HuH-7.5 (cell line): Measurements from ENCODE around the gene PRPF19.
A peak's percentile ranks its signal among the peaks of the same experiment; 100 is the strongest.

ENCODE experiments used
- DNase-seq: peaks from one replicate; pipeline ENCODE4 v3.0.0; 2011; ENCODE audit warnings: low spot score

PRPF19 gene

DNA sequence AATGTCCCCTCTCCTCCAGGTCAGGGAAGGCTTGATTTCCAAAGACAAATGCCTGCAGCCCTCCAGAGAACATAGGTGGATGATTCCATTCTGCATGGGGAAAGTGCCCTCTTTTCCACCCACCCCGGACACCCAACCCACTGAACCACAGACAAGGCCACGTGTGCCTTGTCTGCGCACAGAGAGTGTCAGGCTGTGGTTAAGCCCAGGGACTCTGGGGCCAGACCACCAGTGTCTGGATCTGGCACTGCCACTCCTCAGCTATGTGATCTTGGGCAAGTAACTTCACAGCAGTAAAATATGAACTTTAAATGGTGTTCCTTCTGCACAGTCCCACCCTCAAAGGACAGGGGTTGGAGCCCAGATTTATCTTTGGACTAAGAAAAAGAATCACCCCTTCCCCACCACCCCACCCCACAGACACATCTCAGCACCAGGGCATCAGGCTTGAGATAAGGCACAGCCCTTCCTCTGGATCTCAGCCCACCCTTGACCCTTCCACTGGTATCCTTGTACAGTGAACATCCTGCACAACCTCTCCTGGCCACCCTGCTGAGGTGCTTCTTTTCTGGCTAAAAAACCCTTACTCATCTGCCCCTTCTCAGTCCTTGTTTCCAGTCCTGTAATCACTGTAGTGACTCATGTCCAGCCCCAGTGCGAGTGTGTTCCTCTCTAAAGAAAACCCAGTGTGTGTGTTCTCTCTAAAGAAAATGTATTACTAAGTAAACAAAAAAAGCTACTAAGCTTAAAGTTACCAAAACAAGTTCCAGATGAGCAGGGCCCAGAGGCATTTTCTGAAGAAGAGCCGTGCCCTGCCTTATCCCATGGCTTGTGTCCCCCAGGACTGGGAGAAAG, 48.8 kb downstream of the PRPF19 start:
- DNase-seq: no peak

DNA sequence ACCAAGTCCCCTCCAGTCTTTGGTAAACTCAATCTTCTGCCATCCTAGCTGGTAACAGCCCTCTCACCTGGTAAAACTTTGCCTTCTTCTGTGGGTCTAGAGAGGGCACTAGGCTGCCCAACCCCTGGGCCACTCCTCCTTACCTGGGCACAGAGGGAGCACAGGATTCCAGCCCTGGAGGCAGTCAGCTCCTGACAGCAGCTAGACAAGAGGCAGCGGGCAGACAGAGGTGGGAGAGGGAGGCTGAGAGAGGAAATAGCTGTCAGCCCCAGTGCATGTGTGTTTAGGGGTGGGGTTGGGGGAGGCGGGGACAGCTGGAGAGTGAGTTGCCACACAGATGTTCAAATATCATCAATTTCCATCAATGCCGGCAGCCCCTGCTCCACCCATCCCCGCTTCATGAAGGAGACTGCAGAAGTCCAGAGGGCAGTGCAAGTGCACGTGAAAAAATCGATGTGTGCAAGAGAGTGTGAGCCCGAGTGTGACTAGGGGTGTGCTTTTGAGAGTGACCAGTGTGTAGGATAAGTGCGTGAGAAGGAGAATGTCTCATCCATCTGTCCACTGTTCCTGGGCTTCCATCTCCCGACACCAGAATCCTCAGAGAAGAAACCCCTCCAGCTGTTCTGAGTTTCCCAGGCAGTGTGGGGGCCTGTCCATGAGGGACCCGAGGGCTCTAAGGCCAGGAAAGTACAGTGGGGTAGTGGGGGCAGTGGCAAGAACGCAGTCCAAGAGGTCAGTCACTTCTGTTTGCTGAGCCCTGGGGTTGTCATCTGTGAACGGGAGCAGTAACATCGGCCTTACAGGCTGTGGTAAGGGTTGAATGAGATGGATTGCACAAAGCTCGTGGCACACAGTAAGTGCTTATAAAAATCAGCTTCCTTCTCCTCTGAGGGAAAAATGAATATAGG, 50.4 kb downstream of the PRPF19 start, which contains the start of gene PTGDR2:
TSS of gene PTGDR2 (minus strand) at position 225 of the 908 bp plus-strand sequence. CDS start 2,228 bp downstream, outside the sequence.
- DNase-seq: peak; percentile 97

DNA sequence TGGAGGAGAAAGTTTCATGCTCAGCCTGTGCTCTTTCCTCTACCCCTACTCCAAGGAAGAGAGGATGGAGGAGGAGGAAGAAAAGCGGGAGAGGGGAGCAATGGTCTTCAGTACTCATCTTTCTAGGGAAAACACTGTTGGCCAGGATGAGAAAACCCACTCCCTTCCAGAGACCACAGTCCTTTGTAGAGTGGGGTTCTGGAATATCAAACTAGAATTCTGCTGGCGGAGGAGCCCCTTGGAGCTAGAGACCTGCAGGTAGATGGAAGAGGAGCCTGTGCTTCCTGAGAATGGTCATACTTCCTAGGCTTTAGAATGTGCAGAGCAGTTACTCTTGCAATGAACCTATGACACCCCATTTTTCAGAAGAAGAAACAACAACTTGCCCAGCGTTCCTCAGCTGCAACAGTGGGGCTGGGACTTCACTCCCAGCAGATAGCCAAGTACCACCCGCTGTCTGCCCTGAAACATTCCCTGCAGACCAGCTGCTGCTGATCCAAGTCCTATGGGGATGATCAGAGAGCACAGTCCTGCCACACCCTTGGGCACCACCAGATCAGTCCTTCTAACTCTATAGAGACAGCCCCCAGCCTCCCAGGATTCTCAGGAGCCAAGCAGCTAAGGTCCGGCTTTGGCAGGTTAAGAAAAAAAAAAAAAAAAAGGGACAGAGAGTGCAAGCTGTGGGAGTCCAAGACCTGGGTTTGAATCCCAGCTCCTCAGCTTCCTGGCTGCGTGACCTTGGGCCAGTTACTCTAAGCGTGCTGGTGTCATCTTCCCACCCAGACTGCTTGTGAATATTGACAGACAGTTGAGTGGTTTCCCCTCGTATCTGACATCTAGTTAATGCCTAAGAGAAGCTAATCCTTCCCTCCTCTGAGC, 51.3 kb downstream of the PRPF19 start:
- DNase-seq: peak; percentile 71

DNA sequence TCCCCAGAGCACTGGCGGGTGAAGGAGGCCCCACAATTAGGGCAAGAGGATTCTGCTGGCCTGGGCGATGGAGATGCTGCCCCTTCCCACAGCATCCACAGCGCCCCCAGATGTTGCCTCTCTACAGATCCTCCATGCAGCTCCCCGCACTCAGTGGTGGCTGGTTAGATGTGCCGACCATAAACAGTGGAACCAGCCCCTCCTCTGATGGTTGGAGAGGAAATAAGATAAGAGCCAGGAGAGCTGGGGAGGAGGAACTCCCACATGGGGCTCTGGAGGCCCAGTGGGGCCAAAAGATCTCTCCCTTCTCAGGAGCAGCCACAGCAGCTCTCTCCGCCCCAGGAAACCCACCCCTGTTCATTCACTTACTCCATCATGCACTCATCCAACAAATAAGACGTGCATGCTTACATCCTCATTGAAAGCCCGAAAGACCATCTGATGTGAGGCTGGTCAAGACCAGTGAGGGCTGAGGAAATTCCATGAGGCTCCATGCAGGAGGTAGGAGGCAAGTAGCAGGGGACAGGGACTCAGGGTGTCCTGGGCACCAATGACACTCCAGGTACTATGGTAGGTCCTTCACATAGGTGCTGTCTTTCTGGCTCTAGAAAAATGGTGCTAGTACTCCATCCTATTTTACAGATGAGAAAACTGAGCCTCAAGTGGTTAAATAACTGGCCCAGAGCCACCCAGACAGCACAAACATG, 52.1 kb downstream of the PRPF19 start:
- no peak for DNase-seq

DNA sequence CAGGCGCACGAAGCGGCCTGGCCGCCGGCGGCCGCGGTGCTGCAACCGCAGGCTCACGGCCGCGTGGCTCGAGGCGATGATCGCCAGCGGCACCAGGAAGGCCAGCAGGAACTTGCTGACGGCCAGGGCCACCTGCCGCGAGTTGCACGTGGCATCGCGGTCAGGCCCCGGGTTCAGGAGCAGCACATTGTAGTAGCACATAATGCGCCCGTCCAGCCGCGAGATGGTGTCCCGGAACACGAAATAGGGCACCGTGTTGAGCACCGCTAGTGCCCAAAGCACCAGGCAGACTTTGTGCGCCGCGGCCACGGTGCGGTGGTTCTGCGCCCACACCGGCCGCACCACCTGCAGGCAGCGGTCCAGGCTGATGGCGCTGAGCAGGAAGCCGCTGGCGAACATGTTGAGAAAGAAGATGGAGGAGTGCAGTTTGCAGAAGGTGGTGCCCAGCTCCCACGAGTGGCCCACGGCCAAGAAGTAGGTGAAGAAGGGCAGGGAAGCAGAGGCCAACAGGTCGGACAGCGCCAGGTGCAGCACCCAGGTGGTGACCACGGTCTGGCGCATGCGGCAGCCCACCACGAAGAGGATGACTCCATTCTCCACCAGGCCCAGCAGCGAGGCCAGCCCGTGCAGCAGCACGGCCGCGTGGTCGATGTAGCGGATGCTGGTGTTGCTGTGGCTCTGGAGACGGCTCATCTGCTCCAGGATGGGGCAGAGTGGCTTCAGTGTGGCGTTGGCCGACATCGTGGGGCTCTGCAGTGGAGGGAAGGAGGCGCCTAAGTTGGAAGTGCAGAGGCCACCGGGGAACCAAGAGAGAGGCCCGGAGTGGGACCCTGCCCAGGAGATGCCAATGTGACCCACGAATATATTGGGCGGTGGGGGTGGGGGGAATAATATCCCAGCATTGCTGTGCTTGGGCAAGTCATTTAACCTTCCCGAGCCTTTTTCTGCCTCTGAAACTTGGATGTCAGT, 53.1 kb downstream of the PRPF19 start:
- DNase-seq: no peak

DNA sequence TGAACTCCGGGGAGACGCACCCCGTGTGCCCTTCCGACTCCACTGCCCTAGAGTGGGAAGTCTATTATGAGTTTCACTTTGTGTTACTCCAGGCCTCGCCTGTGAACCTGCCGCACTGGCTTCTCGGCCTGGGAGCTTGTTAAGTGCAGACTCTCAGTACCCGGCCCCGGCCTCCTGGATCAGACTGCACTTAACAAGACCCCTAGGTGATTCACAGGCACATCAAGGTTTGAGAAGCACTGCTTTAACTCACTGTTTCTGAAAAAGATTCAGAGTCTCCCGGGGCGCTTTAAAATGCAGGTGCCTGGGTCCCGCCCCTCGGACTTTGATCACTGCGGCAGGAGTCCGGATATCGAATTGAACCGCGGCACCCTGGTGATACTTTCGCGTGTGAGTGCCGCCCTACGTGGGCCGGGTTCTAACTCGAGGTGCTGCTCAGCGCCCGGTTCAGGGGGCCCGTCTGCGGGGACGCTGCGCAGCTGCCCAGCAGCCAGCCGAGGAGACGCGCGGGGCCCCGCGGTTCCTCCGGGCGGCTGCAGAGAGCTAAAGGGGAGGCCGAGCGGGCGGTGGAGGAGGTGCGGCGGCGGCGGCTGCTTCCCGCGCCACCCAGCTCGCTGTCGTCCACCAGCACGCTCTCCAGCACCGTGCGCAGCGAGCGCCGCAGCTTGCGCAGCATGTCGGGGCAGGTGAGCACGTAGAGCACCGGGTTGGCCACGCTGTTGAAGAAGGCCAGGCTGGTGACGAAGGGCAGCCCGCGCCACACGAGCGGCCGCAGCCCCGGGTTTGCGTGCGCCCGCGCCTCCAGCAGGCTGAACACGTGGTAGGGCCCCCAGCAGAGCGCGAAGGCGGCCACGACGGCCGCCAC, 54.0 kb downstream of the PRPF19 start:
- DNase-seq: peak; percentile 100

DNA sequence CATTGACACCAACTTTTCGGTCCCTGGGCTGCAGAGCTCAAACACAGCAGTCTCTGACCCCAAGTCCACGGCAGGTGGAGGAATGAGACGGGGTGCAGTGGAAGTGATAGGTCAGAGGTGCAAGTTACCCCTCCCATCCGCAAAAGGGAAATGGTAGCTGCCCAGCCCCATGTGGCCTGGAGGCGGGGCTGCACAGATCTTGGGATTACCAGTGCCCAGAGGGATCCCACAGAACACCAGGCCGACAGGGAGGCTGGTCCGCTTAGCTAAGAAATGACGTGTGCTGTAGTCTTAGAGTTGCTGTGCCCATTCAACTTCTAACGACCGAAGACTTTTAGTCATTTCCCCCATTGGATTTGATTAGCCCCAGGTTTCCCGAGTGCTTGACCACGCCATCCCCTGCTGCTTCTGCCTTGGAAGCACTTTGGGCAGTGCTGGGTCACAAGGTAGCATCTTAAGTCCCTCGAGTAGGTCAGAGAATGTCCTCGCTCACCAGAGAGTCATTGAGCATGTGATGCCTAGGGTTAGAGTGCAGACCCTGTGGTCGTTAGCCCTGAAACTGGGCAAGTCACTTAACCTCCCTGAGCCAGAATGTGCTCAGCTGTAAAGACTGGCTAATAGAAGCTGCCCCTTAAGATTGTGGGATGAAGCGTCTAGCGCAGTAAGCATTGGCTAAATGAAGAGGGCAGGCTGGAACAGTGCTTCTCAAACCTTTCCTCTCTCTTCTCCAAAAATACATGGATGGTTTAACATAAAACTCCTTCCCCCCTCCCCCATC, 54.9 kb downstream of the PRPF19 start:
- peak; percentile 71 for DNase-seq

DNA sequence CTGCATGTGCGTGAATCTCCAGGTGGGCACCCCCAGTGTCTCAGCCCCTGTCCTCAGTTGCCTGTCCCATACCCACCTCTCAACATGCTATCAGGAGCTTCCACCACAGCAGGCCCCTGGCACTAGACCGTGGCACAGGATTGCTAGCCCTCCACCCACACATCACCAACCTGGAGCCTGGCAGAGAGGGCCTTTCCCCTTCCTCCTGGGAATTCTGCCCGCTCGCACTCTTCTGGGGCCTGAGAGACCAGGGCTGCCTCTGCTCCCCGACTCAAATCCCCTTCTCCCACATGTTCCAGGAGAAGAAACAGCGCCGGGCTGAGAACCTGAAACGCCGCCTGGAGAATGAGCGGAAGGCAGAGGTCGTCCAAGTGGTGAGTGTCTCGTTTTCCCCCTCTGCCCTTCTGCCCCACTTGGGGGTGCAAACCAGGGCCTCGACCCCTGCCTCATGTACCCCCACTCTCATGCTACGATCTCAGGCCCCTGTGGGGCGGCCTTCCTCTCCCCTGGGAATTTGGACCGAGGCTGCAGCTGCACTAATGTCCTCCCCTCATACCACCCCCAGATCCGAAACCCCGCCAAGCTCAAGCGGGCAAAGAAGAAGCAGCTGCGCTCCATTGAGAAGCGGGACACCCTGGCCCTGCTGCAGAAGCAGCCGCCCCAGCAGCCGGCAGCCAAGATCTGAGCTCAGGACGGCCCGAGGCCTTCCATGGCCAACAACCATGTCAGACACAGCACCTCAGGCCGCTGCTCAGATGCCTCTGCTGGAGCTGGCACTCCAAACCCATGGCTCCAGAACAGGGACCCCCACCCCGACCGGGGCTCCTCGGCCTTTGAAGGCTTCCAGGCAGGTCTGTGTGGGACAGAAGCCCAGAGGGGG, 56.5 kb downstream of the PRPF19 start:
- no peak for DNase-seq

DNA sequence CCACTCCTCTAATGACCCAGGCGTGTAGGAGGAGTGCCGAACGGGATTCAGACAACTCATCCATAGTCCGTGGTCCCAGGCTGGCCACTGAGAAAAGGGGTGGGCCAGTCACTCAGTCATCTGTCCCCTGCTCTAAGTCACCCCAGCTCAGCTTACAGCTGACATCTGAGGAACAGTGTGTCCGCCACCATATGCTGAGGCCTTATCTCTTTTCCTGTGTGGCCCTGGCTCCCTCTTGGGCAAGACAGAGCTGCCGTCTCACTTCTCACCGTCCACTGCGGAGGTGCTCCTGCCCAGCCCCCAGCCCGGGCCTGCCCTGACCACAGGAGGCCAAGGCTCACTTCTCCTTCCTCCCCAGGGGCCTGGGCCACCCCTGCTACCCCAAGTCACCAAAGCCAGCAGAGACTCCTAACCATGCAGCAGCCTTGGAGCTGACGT, 57.7 kb downstream of the PRPF19 start:
- no peak for DNase-seq

DNA sequence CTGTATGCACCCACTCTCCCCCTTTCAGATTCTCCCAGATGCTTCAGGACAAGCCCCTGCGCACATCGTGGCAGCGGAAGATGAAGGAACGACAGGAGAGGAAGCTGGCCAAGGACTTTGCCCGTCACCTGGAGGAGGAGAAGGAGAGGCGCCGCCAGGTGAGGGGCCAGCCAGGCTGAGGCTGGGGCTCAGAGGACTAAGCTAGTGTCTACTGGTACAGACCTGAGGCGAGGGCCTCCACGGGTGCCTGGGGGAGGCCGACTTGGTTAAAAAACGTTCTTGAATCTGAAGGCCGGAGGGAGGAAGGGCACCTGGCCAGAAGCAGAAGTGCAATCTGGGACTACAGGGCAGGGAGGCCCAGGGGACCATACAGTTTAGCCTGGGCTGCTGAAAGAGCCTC, 58.5 kb downstream of the PRPF19 start:
- no peak for DNase-seq

DNA sequence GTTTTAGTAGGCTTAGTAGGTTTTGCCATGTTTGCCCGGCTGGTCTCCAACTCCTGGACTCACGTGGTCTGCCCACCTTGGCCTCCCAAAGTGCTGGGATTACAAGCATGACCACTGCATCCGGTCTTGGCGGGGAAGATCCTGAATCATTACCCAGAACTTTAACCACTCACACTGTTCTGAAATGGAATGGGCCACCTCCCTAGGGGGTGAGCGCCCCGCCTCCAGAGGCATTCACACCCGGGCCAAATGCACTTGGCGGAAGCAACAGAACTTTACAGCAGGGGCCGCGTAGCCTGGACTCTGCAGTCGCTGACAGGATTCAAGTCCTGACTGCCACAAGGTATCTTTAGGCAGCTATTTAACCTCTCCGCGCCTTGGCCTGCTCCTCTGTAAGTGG, 59.1 kb downstream of the PRPF19 start:
- no peak for DNase-seq

DNA sequence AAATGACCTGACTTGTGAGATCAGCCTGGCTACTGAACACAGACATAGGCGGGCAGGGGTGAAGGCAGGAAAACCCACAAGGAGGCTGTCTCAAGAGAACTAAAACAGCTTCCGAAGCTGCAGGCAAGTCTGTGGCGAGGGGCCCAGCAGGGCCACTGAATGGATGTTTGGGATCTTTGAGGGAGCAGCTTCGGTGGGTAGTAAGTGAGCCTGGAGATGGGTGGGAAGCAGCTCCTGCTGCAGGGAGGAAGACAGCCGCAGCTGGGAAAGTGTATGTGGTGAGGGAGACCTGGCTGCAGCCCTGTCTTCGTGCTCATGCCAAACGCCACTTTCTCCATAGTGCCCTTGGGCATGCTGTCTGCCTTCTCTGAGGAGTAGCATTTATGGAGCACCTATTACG, 61.0 kb downstream of the PRPF19 start:
- no peak for DNase-seq

DNA sequence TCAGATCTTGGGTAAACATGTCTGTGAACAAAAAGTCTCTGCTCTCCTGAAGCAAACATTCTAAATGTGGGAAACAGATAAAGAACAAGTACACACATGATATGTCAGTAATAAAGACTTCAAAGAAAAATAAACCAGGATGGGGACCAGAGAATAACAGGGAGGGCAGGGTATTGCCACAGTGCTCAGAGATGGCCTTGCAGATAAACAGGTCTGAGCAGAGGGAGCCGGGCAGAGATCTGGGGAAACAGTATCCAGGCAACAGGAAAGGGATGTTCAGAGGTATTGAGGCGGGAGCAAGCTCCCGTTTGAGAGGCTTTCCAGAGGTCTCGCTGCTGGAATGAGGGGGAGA, 61.5 kb downstream of the PRPF19 start:
- DNase-seq: no peak

DNA sequence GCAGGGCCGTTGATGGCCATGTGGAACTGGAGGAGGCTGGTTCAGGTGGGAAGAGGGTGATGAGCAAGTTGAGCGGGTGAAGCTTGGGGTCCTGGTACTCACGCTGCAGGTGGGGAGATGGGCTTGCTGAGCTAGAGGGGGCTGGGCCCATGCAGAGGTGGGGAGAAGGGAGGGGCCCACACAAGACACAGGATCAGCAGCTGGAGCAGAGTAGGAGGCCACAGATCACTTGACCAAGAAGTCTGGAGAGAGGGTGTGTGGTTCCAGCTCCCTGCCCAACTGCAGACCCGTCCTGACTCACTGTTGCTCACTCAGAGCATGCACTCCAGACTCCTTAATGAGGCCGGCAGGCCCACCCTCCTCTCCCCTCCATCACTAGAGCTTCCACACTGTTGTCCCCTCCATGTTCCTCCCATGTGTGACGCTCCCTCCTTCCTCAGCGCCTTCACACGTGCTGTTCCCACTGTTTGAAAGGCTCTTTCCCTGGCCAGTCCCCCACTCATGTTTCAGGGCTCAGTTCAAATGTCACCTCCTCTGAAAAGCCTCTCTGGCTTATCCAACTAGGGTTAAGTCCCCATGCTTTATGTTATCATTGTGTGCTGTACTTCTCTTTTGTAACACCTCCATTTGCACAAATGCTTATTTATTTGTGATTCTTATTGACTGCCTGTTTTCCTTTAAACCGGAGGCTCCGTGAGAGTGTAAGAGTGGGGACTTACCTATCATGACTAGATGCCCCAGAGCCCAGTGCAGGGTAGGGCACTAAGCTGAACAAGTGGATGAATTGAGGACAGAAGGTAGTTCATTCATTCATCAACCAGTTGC, 62.1 kb downstream of the PRPF19 start:
- no peak for DNase-seq

DNA sequence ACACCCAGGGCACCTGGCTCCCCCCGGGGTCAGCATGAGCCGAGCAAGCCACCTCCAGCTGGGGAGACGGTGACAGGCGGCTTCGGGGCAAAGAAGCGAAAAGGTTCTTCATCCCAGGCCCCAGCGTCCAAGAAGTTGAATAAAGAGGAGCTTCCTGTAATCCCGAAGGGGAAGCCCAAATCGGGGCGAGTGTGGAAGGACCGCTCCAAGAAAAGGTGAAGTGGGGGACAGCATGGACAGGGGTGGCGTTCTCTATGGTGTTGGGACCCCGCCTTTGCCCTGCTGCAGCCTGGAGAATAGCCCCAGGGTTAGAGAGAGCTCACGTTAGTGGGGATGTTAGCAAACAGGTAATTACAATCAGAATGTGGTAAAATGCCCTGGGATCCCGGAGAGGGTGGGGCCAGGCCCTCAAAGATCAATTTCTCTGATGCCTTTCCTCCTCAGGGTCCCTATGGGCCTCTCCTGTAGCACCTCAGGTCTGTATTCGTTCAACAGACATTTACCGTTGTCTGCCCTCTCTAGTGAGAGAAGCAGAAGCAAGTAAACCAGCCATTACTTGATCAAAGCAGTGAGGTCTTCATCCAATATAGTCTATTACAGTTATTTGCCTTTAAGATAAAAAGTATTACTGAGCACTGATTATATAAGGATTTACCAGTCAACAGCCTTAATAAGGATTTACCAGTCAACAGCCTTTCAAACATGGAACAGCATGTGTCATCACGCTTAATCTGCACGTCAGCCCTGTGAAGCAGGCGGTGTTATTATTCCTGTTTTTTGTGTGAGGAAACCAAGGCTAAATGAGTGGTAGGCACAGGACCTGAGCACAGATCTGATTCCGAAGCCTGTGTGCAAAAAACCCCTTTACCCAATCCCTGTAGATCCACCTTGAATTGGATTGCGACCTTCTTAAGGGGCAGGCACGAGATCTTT, 63.5 kb downstream of the PRPF19 start:
- no peak for DNase-seq
